Hepatocyte (in vitro differentiated cells): ENCODE measurements around the gene FGF8.

ENCODE experiments used
- CTCF ChIP-seq: fragments of 200-600 bp; sonication (generic); IDR thresholded peaks from 2 replicates; pipeline ENCODE4 v1.5.1; 2016; ENCODE audit warnings: antibody characterized with exemption, mild to moderate bottlenecking; ENCODE audit not compliant: poor library complexity
- EZH2 ChIP-seq: fragments of 200-600 bp; sonication (generic); IDR thresholded peaks from 2 replicates; pipeline ENCODE4 v1.6.1; 2016; ENCODE audit warnings: antibody characterized with exemption, mild to moderate bottlenecking, borderline replicate concordance
- EZH2phosphoT487 ChIP-seq: fragments of 200-600 bp; sonication (generic); IDR thresholded peaks from one replicate; pipeline ENCODE4 v1.6.1; 2018; ENCODE audit warnings: antibody characterized with exemption, mild to moderate bottlenecking, low read depth, moderate library complexity; ENCODE audit not compliant: unreplicated experiment, severe bottlenecking

- TF ChIP-seq CTCF, result no peak
- TF ChIP-seq EZH2phosphoT487, result no peak
- TF ChIP-seq EZH2, result no peak
Observed at GRCh38 chr10:101784558-101784957, 8.6 kb upstream of the FGF8 start.
